HG02970 (cell line): ENCODE measurements around the gene JAM2.

Source experiments
- ATAC-seq: cut with Tn5 transposase; IDR thresholded peaks from one replicate; pipeline ENCODE4 v1.9.1; 2021; ENCODE audit warnings: mild to moderate bottlenecking, moderate library complexity, moderate number of reproducible peaks; ENCODE audit not compliant: unreplicated experiment, low FRiP score

The JAM2 gene

GRCh38 chr21:25760061-25760460 lies 121.0 kb downstream of the JAM2 start:
- no peak for ATAC-seq

DNA sequence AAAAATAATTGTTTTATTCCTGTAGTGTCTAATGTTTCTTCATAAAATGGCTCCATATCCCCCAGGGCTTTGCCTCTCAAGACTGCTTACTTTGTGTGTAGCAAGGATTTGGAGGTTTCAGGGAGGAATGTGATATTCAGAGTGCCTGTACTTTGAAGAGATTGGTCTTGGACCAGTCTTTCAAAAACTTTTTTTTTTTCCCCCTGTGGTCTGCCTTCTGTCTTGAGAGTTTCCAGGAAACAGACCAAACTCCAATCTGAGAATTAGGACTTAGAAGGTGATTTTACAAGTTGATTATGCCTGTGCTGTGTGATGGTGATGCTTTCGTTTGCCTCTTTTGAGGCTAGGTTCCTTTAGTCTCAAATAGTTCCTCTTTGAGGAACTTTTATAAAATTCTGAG lies 121.6 kb downstream of the JAM2 start:
- no peak for ATAC-seq

DNA sequence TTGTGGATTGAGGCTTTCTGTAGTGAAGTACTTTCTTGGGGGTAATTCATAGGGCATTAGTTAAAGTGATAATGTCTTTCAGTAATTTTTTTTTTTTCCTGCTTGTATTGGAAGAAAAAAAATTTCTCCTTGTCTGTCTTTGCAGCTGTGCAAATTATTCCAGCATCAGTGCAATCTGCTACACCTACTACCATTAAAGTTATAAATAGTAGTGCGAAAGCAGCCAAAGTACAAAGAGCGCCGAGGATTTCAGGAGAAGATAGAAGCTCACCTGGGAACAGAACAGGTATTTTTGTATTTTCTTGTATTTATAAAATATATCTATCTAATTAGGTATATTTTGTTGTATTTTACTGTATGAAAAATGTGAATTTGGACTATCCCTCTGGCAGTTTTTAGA lies 125.0 kb downstream of the JAM2 start:
- no peak for ATAC-seq
